Hepatocyte (in vitro differentiated cells): Measurements from ENCODE around the gene L3MBTL1. TPM values are rescaled to one million over a fixed set of nuclear protein-coding genes. Genes with fewer than 3 reads are reported as not detected.

ENCODE experiments used
- DNase-seq: peaks from one replicate; pipeline ENCODE4 v3.0.0-alpha.2; 2016; ENCODE audit warnings: low spot score
- H2AFZ ChIP-seq: fragments of 200-600 bp; sonication (generic); 2 replicates; pipeline ENCODE4 v1.6.0; 2016; ENCODE audit warnings: antibody characterized with exemption, mild to moderate bottlenecking
- H3K27ac ChIP-seq: fragments of 200-600 bp; sonication (generic); 2 replicates; pipeline ENCODE4 v1.5.1; 2016; ENCODE audit warnings: mild to moderate bottlenecking
- H3K27me3 ChIP-seq: fragments of 200-600 bp; sonication (generic); 2 replicates; pipeline ENCODE4 v1.6.1; 2016
- H3K36me3 ChIP-seq: fragments of 200-600 bp; sonication (generic); replicated peaks from 2 replicates; pipeline ENCODE4 v1.5.1; 2016; ENCODE audit warnings: low read depth; ENCODE audit not compliant: insufficient read depth
- H3K4me1 ChIP-seq: fragments of 200-600 bp; sonication (generic); 2 replicates; pipeline ENCODE4 v1.5.1; 2016; ENCODE audit warnings: mild to moderate bottlenecking, moderate library complexity; ENCODE audit not compliant: insufficient read depth
- H3K4me2 ChIP-seq: fragments of 200-600 bp; sonication (generic); 2 replicates; pipeline ENCODE4 v1.6.0; 2016
- H3K4me3 ChIP-seq: fragments of 200-600 bp; sonication (generic); 2 replicates; pipeline ENCODE4 v1.5.1; 2016; ENCODE audit warnings: mild to moderate bottlenecking
- H3K79me2 ChIP-seq: fragments of 200-600 bp; sonication (generic); 2 replicates; pipeline ENCODE4 v1.6.0; 2017; ENCODE audit warnings: mild to moderate bottlenecking
- H3K9me2 ChIP-seq: fragments of 200-600 bp; sonication (generic); replicated peaks from 2 replicates; pipeline ENCODE4 v1.6.0; 2017; ENCODE audit warnings: mild to moderate bottlenecking; ENCODE audit not compliant: insufficient read depth
- H3K9me3 ChIP-seq: fragments of 200-600 bp; sonication (generic); 2 replicates; pipeline ENCODE4 v1.5.1; 2016; ENCODE audit warnings: low read depth, mild to moderate bottlenecking
- H4K20me1 ChIP-seq: fragments of 200-600 bp; sonication (generic); 2 replicates; pipeline ENCODE4 v1.6.0; 2016; ENCODE audit warnings: mild to moderate bottlenecking; ENCODE audit not compliant: insufficient read depth, poor library complexity, severe bottlenecking
- CTCF ChIP-seq: fragments of 200-600 bp; sonication (generic); IDR thresholded peaks from 2 replicates; pipeline ENCODE4 v1.5.1; 2016; ENCODE audit warnings: antibody characterized with exemption, mild to moderate bottlenecking; ENCODE audit not compliant: poor library complexity
- EZH2 ChIP-seq: fragments of 200-600 bp; sonication (generic); IDR thresholded peaks from 2 replicates; pipeline ENCODE4 v1.6.1; 2016; ENCODE audit warnings: antibody characterized with exemption, mild to moderate bottlenecking, borderline replicate concordance
- EZH2phosphoT487 ChIP-seq: fragments of 200-600 bp; sonication (generic); IDR thresholded peaks from one replicate; pipeline ENCODE4 v1.6.1; 2018; ENCODE audit warnings: antibody characterized with exemption, mild to moderate bottlenecking, low read depth, moderate library complexity; ENCODE audit not compliant: unreplicated experiment, severe bottlenecking
- WGBS: methylation state at CpG from one replicate; pipeline ENCODE4 v1.1.6; 2016; ENCODE audit warnings: low lambda C conversion rate; ENCODE audit errors: missing lambda C conversion rate; 5-methylcytosine and 5-hydroxymethylcytosine counted together
- polyA plus RNA-seq: library from polyadenylated mRNA; unstranded; fragments of >200 nt; fragmentation: Nextera tagmentation; extraction: Ambion mirVana; gene quantifications from 2 replicates; pipeline ENCODE4 v1.2.1, GENCODE V29; 2016
- total RNA-seq: library from RNA; depleted of rRNA; stranded (reverse); fragments of >200 nt; gene quantifications from 2 replicates; pipeline ENCODE4 v1.2.3, GENCODE V29; 2014

Gene L3MBTL1
- total and polyA plus RNA-seq, 2 experiments from 2014 or later: 7.5 to 7.9 TPM

DNA sequence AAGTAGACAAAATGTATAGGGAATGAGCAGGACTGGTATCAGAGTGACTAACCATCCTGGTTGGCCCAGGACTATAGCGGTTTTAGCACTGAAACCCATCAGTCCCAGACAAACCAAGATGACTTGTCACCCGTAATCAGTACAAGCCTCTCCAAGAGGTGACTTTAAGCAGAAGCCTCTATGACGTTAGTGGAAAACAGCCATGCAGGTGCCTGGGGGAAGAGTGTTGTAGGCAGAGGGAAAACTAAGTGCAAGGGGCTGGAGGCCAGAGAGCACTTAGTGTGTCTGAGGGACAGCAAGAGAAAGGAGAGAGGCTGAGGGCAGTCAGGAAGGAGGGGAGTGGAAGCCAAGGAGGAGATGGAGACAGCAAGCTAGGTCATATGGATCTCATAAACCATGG is 53.5 kb downstream of the L3MBTL1 start:
- Histone ChIP-seq H3K36me3 (no peaks in the 10 kb centered on the region), H3K4me3 (no peak overlapping the region)

DNA sequence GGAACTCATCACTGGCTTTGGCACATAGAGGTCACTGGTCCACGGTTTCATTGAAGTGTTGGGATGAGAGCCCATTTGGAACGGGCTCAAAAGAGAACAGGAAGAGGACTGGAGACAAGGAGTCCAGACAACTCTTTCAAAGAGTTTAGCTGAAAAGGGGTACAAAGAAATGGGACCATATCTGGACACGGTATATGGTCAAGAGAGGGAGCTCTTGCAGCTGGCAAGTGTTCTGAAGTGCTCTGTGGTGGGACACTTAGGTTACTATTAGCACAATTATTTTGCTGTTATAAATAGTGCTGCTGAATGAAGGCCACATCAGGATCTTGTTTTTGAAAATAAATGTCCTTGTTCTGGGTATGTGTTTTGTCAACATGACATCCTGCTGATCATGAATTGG is 55.9 kb downstream of the L3MBTL1 start:
- no peaks in the 10 kb centered on the region for H4K20me1 ChIP-seq
- DNase-seq: no peak
- H3K79me2 ChIP-seq: peaks cover 17% of the 10 kb centered on the region
- no peak overlapping the region for H3K4me2 ChIP-seq
- H2AFZ ChIP-seq: no peak overlapping the region
- 86% methylated on average over 3 of the region's 3 CpGs for WGBS
- no peaks in the 10 kb centered on the region for H3K9me3 ChIP-seq
- H3K27me3 ChIP-seq: no peaks in the 10 kb centered on the region
- no peak overlapping the region for H3K27ac ChIP-seq
- no peaks in the 10 kb centered on the region for H3K9me2 ChIP-seq
- no peak for TF ChIP-seq EZH2phosphoT487
- no peak for TF ChIP-seq CTCF
- no peak for TF ChIP-seq EZH2
- H3K4me3 ChIP-seq: no peak overlapping the region
- no peaks in the 10 kb centered on the region for H3K36me3 ChIP-seq
- peaks cover 9% of the 10 kb centered on the region for H3K4me1 ChIP-seq

More for the DNA sequence above, 53.5 kb downstream of the L3MBTL1 start:
- Histone ChIP-seq H3K79me2 (peaks cover 17% of the 10 kb centered on the region), H3K4me2 (peak overlapping the region; percentile 71), H3K4me1 (peaks cover 29% of the 10 kb centered on the region), H3K9me2 (no peaks in the 10 kb centered on the region), H3K27ac (no peak overlapping the region), H4K20me1 (no peaks in the 10 kb centered on the region), H3K27me3 (no peaks in the 10 kb centered on the region), H2AFZ (no peak overlapping the region), H3K9me3 (no peaks in the 10 kb centered on the region)
- WGBS: 59% methylated on average over 3 of the region's 3 CpGs
- TF ChIP-seq CTCF: no peak
- TF ChIP-seq EZH2: no peak
- TF ChIP-seq EZH2phosphoT487: no peak
- no peak for DNase-seq

DNA sequence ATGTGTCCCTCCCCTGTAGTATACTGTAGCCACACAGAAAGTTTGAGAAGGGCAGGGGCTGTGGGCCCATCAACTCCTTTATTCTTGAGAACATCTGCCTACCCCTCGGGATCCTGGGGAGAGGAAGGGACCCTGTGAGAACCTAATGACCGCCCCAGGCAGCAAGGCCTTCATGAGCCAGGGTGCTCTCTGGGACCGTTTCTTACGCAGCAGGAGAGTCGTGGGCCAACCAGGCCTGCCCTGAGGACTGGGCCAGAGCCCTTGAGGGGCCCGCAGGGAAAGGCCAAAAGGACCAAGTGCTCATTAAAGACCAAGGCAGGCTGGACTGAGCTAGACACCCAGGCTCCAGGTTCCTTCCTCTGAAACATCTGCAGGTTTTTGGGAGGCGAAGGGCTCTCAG is 56.5 kb downstream of the L3MBTL1 start:
- no peaks in the 10 kb centered on the region for H3K27me3 ChIP-seq
- 97% methylated on average over 7 of the region's 7 CpGs for WGBS

GRCh38 chr20:43564455-43564854 is 57.0 kb downstream of the L3MBTL1 start:
- Histone ChIP-seq H3K79me2 (peaks cover 17% of the 10 kb centered on the region), H3K27me3 (no peaks in the 10 kb centered on the region), H3K27ac (no peak overlapping the region), H3K36me3 (no peaks in the 10 kb centered on the region), H2AFZ (no peak overlapping the region), H3K4me2 (no peak overlapping the region), H3K4me1 (peaks cover 6% of the 10 kb centered on the region), H3K9me3 (no peaks in the 10 kb centered on the region), H3K9me2 (no peaks in the 10 kb centered on the region), H4K20me1 (no peaks in the 10 kb centered on the region), H3K4me3 (no peak overlapping the region)
- no peak for DNase-seq
- no peak for TF ChIP-seq EZH2phosphoT487
- TF ChIP-seq EZH2: no peak
- no peak for TF ChIP-seq CTCF
- over 99% methylated on average over 8 of the region's 8 CpGs for WGBS

More for the DNA sequence above, 56.5 kb downstream of the L3MBTL1 start:
- no peak overlapping the region for H3K27ac ChIP-seq
- H4K20me1 ChIP-seq: no peaks in the 10 kb centered on the region
- H2AFZ ChIP-seq: no peak overlapping the region
- H3K9me2 ChIP-seq: no peaks in the 10 kb centered on the region
- no peak for TF ChIP-seq EZH2
- DNase-seq: no peak
- no peak overlapping the region for H3K4me2 ChIP-seq
- no peaks in the 10 kb centered on the region for H3K36me3 ChIP-seq
- H3K79me2 ChIP-seq: peaks cover 17% of the 10 kb centered on the region
- no peak overlapping the region for H3K4me3 ChIP-seq
- peaks cover 9% of the 10 kb centered on the region for H3K4me1 ChIP-seq
- no peaks in the 10 kb centered on the region for H3K9me3 ChIP-seq
